K562 (cell line): ENCODE data around the gene CEMP1. TPM values are rescaled to one million over a fixed set of nuclear protein-coding genes. Genes with fewer than 3 reads are reported as not detected.
A peak's percentile ranks its signal among the peaks of the same experiment; 100 is the strongest.

Experiments used
- HDAC3 ChIP-seq: fragments of 450-650 bp; IDR thresholded peaks from 2 replicates; pipeline ENCODE4 v1.6.1; 2018; ENCODE audit warnings: borderline replicate concordance, mild to moderate bottlenecking, moderate library complexity; ENCODE audit not compliant: partially characterized antibody
- MAFF ChIP-seq: IDR thresholded peaks from 2 replicates; pipeline ENCODE4 v1.6.1; 2012; ENCODE audit warnings: low read length, improper control_type of control experiment
- MEIS2 ChIP-seq: fragments of 450-650 bp; IDR thresholded peaks from 2 replicates; pipeline ENCODE4 v1.6.1; 2014; ENCODE audit warnings: mild to moderate bottlenecking; ENCODE audit not compliant: partially characterized antibody
- POLR2A ChIP-seq: fragments of 450-650 bp; conservative IDR thresholded peaks from 2 replicates; pipeline ENCODE4 v1.6.1; 2016
- POLR2G ChIP-seq: fragments of 200-400 bp; formaldehyde crosslinking; IDR thresholded peaks from 2 replicates; pipeline ENCODE4 v1.6.1; 2017; ENCODE audit warnings: low read depth, mild to moderate bottlenecking, antibody characterized with exemption, low read length, moderate library complexity
- SNIP1 ChIP-seq: fragments of 450-650 bp; IDR thresholded peaks from 2 replicates; pipeline ENCODE4 v1.7.1; 2017; ENCODE audit warnings: low read depth, mild to moderate bottlenecking
- ZFPM2 ChIP-seq: fragments of 250-450 bp; sonication (Bioruptor Pico); IDR thresholded peaks from 2 replicates; pipeline ENCODE4 v1.5.1; 2022; ENCODE audit warnings: mild to moderate bottlenecking
- ZNF589 ChIP-seq: fragments of 200-800 bp; sonication (Bioruptor generic); IDR thresholded peaks from 2 replicates; pipeline ENCODE4 v1.6.1; 2016; ENCODE audit warnings: low read depth, missing genetic modification characterization, missing compliant biosample characterization
- ZNF696 ChIP-seq: fragments of 250-450 bp; sonication (Bioruptor Pico); conservative IDR thresholded peaks from 2 replicates; pipeline ENCODE4 v1.4.0; 2020; ENCODE audit warnings: mild to moderate bottlenecking, moderate library complexity
- ZSCAN29 ChIP-seq: fragments of 450-650 bp; IDR thresholded peaks from 2 replicates; pipeline ENCODE4 v1.6.1; 2017
- polyA plus RNA-seq, 8 experiments: library from polyadenylated mRNA; depleted of rRNA in 4 of 8; stranded (reverse) in 5 of 8; unstranded in 3 of 8; fragments of >200 nt; fragmentation: Nextera tagmentation in 2 of 8; fragmentation: Illumina TruSeq in 1 of 8; extraction: Ambion mirVana in 2 of 8; extraction: Trizol in 1 of 8; gene quantifications; 2 replicates each; pipeline versions ENCODE4 v1.2.1 to v1.2.3, GENCODE V29; 2011 to 2014; ENCODE audit warnings: inconsistent platforms in 1 of 8, missing spikeins in 1 of 8
- total RNA-seq, 7 experiments: library from RNA; depleted of rRNA in 6 of 7; stranded (reverse); fragments of >200 nt in 6 of 7; fragmentation: Illumina TruSeq in 2 of 7; extraction: Trizol in 2 of 7; gene quantifications; 2 replicates each; pipeline versions ENCODE4 v1.2.1 to v1.2.3, GENCODE V29; 2011 to 2021; ENCODE audit warnings: low replicate concordance in 1 of 7
- TF ChIP-seq, protein P1 (sequence below): fragments of 450-650 bp; IDR thresholded peaks from 2 replicates; pipeline ENCODE4 v1.6.1; 2016; ENCODE audit warnings: mild to moderate bottlenecking, moderate library complexity
- TF ChIP-seq, protein P2 (sequence below): IDR thresholded peaks from 3 replicates; pipeline ENCODE4 v1.6.1; 2011; ENCODE audit warnings: borderline replicate concordance, mild to moderate bottlenecking; ENCODE audit not compliant: insufficient read length, insufficient read depth
- TF ChIP-seq, protein P3 (sequence below), 3 experiments: IDR thresholded peaks in 2 of 3; conservative IDR thresholded peaks in 1 of 3; 2 replicates each; pipeline ENCODE4 v1.5.1; 2011 to 2012; ENCODE audit warnings: low read length in 3 of 3, mild to moderate bottlenecking in 3 of 3, control low read depth in 2 of 3, improper control_type of control experiment in 1 of 3, inconsistent platforms in 1 of 3, low read depth in 1 of 3, mixed read lengths in 1 of 3, moderate library complexity in 1 of 3; ENCODE audit not compliant: insufficient read depth in 2 of 3

The CEMP1 gene
- total and polyA plus RNA-seq, 9 of the 15 experiments (the other 6 are each of a cell fraction or from before 2014, with no cell fraction given), result 0.05 to 0.45 TPM; not detected in 7

DNA sequence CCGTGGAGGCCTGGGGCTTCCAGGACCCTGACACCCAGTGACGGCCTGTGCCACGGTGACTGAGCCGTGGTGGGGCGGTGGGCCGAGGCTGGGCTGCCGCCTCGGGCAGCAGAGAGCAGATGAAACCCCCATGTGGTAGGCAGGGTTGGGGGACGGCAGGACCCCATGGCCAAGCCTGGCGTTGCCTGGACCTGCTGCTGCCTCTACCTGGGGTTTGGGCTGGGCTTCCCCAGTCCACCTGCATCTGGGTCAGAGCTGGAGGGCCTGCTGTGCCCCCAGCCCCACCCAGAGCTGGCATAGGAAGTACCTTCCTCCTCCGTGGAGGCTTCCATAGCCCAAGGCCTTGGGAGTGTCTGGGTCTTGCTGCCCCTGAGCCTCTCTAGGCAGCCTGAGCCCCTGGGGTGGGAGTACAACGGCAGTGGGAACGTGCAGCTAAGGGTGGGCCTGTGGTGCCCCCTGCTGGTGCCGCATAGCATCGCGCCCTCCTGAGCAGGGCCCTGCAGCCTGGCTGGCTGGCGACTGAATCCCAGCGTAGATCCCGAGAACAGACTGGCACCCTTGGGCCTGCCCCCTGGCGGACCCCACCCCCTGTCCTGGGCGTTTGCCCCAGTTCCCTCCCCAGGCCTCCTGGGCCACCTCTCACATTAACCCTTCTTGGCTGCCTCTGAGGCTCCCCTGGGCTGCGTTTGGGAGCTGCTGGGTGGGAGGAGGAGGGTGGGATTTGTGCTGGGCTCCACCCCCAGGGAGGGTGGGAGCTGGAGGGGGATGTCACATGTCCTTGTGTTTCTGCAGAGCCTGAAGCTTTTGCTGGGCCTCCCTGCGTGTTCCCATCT, 30.1 kb downstream of the CEMP1 start (continued):
- TF ChIP-seq, protein P1, sequence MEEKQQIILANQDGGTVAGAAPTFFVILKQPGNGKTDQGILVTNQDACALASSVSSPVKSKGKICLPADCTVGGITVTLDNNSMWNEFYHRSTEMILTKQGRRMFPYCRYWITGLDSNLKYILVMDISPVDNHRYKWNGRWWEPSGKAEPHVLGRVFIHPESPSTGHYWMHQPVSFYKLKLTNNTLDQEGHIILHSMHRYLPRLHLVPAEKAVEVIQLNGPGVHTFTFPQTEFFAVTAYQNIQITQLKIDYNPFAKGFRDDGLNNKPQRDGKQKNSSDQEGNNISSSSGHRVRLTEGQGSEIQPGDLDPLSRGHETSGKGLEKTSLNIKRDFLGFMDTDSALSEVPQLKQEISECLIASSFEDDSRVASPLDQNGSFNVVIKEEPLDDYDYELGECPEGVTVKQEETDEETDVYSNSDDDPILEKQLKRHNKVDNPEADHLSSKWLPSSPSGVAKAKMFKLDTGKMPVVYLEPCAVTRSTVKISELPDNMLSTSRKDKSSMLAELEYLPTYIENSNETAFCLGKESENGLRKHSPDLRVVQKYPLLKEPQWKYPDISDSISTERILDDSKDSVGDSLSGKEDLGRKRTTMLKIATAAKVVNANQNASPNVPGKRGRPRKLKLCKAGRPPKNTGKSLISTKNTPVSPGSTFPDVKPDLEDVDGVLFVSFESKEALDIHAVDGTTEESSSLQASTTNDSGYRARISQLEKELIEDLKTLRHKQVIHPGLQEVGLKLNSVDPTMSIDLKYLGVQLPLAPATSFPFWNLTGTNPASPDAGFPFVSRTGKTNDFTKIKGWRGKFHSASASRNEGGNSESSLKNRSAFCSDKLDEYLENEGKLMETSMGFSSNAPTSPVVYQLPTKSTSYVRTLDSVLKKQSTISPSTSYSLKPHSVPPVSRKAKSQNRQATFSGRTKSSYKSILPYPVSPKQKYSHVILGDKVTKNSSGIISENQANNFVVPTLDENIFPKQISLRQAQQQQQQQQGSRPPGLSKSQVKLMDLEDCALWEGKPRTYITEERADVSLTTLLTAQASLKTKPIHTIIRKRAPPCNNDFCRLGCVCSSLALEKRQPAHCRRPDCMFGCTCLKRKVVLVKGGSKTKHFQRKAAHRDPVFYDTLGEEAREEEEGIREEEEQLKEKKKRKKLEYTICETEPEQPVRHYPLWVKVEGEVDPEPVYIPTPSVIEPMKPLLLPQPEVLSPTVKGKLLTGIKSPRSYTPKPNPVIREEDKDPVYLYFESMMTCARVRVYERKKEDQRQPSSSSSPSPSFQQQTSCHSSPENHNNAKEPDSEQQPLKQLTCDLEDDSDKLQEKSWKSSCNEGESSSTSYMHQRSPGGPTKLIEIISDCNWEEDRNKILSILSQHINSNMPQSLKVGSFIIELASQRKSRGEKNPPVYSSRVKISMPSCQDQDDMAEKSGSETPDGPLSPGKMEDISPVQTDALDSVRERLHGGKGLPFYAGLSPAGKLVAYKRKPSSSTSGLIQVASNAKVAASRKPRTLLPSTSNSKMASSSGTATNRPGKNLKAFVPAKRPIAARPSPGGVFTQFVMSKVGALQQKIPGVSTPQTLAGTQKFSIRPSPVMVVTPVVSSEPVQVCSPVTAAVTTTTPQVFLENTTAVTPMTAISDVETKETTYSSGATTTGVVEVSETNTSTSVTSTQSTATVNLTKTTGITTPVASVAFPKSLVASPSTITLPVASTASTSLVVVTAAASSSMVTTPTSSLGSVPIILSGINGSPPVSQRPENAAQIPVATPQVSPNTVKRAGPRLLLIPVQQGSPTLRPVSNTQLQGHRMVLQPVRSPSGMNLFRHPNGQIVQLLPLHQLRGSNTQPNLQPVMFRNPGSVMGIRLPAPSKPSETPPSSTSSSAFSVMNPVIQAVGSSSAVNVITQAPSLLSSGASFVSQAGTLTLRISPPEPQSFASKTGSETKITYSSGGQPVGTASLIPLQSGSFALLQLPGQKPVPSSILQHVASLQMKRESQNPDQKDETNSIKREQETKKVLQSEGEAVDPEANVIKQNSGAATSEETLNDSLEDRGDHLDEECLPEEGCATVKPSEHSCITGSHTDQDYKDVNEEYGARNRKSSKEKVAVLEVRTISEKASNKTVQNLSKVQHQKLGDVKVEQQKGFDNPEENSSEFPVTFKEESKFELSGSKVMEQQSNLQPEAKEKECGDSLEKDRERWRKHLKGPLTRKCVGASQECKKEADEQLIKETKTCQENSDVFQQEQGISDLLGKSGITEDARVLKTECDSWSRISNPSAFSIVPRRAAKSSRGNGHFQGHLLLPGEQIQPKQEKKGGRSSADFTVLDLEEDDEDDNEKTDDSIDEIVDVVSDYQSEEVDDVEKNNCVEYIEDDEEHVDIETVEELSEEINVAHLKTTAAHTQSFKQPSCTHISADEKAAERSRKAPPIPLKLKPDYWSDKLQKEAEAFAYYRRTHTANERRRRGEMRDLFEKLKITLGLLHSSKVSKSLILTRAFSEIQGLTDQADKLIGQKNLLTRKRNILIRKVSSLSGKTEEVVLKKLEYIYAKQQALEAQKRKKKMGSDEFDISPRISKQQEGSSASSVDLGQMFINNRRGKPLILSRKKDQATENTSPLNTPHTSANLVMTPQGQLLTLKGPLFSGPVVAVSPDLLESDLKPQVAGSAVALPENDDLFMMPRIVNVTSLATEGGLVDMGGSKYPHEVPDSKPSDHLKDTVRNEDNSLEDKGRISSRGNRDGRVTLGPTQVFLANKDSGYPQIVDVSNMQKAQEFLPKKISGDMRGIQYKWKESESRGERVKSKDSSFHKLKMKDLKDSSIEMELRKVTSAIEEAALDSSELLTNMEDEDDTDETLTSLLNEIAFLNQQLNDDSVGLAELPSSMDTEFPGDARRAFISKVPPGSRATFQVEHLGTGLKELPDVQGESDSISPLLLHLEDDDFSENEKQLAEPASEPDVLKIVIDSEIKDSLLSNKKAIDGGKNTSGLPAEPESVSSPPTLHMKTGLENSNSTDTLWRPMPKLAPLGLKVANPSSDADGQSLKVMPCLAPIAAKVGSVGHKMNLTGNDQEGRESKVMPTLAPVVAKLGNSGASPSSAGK, result no peak
- no peak for TF ChIP-seq ZNF696 (CRISPR knock-in tag)
- TF ChIP-seq POLR2G, result peak; percentile 38; the same call in 1 of the 2 replicates
- no peak for TF ChIP-seq SNIP1
- TF ChIP-seq MEIS2, result no peak
- TF ChIP-seq POLR2A, result no peak
- TF ChIP-seq, protein P2, sequence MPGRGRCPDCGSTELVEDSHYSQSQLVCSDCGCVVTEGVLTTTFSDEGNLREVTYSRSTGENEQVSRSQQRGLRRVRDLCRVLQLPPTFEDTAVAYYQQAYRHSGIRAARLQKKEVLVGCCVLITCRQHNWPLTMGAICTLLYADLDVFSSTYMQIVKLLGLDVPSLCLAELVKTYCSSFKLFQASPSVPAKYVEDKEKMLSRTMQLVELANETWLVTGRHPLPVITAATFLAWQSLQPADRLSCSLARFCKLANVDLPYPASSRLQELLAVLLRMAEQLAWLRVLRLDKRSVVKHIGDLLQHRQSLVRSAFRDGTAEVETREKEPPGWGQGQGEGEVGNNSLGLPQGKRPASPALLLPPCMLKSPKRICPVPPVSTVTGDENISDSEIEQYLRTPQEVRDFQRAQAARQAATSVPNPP, result no peak
- TF ChIP-seq ZNF589 (CRISPR knock-in tag), result no peak
- TF ChIP-seq, protein P3, sequence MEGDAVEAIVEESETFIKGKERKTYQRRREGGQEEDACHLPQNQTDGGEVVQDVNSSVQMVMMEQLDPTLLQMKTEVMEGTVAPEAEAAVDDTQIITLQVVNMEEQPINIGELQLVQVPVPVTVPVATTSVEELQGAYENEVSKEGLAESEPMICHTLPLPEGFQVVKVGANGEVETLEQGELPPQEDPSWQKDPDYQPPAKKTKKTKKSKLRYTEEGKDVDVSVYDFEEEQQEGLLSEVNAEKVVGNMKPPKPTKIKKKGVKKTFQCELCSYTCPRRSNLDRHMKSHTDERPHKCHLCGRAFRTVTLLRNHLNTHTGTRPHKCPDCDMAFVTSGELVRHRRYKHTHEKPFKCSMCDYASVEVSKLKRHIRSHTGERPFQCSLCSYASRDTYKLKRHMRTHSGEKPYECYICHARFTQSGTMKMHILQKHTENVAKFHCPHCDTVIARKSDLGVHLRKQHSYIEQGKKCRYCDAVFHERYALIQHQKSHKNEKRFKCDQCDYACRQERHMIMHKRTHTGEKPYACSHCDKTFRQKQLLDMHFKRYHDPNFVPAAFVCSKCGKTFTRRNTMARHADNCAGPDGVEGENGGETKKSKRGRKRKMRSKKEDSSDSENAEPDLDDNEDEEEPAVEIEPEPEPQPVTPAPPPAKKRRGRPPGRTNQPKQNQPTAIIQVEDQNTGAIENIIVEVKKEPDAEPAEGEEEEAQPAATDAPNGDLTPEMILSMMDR (IDR thresholded peaks at IDR 0.05 in 2 of 3, conservative IDR thresholded peaks at IDR 0.05 in 1 of 3; ENCODE audit: insufficient read depth in 2 of 3, low read depth in 1 of 3, low read length in 3 of 3), result peak; percentile 92 to 95 (median 95)
- no peak for TF ChIP-seq MAFF
- no peak for TF ChIP-seq ZSCAN29
- TF ChIP-seq ZFPM2 (CRISPR knock-in tag), result no peak
- no peak for TF ChIP-seq HDAC3
